Raji (cell line): ENCODE measurements around the gene RNF212.

Experiments
- POLR2A ChIP-seq: IDR thresholded peaks from 2 replicates; pipeline ENCODE4 v1.6.1; 2011; ENCODE audit warnings: low read depth, low read length, control low read depth; ENCODE audit not compliant: insufficient read depth

Gene RNF212

GRCh38 chr4:1099270-1099669 lies 14.1 kb downstream of the RNF212 start:
- no peak for TF ChIP-seq POLR2A

GRCh38 chr4:1098311-1098925 lies 14.9 kb downstream of the RNF212 start:
- TF ChIP-seq POLR2A = no peak

GRCh38 chr4:1097553-1097952 lies 15.8 kb downstream of the RNF212 start:
- TF ChIP-seq POLR2A = no peak

- no peak for TF ChIP-seq POLR2A
These were observed 16.5 kb downstream of the RNF212 start for GRCh38 chr4:1096841-1097240.

- TF ChIP-seq POLR2A = no peak
These were observed 19.1 kb downstream of the RNF212 start for GRCh38 chr4:1094336-1094690.

- no peak for TF ChIP-seq POLR2A
These were observed 19.7 kb downstream of the RNF212 start for GRCh38 chr4:1093391-1094335.

GRCh38 chr4:1092983-1093361 lies 20.4 kb downstream of the RNF212 start:
- TF ChIP-seq POLR2A = no peak

- TF ChIP-seq POLR2A = no peak
These were observed 21.1 kb downstream of the RNF212 start for GRCh38 chr4:1092026-1092982.

GRCh38 chr4:1091561-1091995 lies 21.8 kb downstream of the RNF212 start:
- TF ChIP-seq POLR2A = no peak

- TF ChIP-seq POLR2A = no peak
These were observed 22.6 kb downstream of the RNF212 start for GRCh38 chr4:1090465-1091440.

GRCh38 chr4:1090036-1090435 lies 23.3 kb downstream of the RNF212 start:
- TF ChIP-seq POLR2A = no peak

GRCh38 chr4:1087371-1087770 lies 26.0 kb downstream of the RNF212 start:
- no peak for TF ChIP-seq POLR2A

GRCh38 chr4:1086011-1086410 lies 27.4 kb downstream of the RNF212 start:
- TF ChIP-seq POLR2A = no peak

- no peak for TF ChIP-seq POLR2A
These were observed 28.0 kb downstream of the RNF212 start for GRCh38 chr4:1085404-1085799.
